Endothelial cell of umbilical vein (primary cell): ENCODE data around the gene VAPB. TPM values are rescaled to one million over a fixed set of nuclear protein-coding genes. Genes with fewer than 3 reads are reported as not detected.

ENCODE experiments used
- BruUV-seq: library from RNA; stranded (reverse); fragments of 400-500 nt; replicated peaks from 2 replicates; lab custom pipeline; 2021; lab: Mats Ljungman, UMichigan
- CTCF ChIA-PET: fragments of 300-600, 350-600 bp; sonication (Branson Sonifier 250); formaldehyde crosslinking; loops from one replicate; lab custom pipeline; 2021; ENCODE audit warnings: antibody characterized with exemption, inconsistent platforms; lab: Charles Lee
- POLR2A ChIA-PET: fragments of 300-600, 350-600 bp; sonication (Branson Sonifier 250); formaldehyde crosslinking; loops from one replicate; lab custom pipeline; 2021; ENCODE audit warnings: antibody characterized with exemption, inconsistent platforms; lab: Charles Lee
- DNase-seq: peaks from one replicate; pipeline ENCODE4 v3.0.0-alpha.2; 2011; ENCODE audit warnings: low read depth, low spot score
- FAIRE-seq: peaks from 2 replicates; lab custom pipeline; 2011; peaks lifted over from hg19 to GRCh38; lab: Jason Lieb, UNC
- H2AFZ ChIP-seq: 2 replicates; pipeline ENCODE4 v1.6.0; 2012; ENCODE audit warnings: low read depth, low read length, control low read depth, inconsistent platforms
- H3K27ac ChIP-seq: 2 replicates; pipeline ENCODE4 v1.5.1; 2011; ENCODE audit warnings: low read depth, mild to moderate bottlenecking, control low read depth, low read length, moderate library complexity; ENCODE audit not compliant: insufficient read depth
- H3K27me3 ChIP-seq, 2 experiments: 2 replicates each; pipeline versions ENCODE4 v1.6.0 to v1.6.1; 2011; ENCODE audit warnings: low read length in 2 of 2, mixed read lengths in 1 of 2; ENCODE audit not compliant: control insufficient read depth in 2 of 2, insufficient read depth in 2 of 2
- H3K36me3 ChIP-seq, 2 experiments: 2 replicates in 1 of 2; 3 replicates in 1 of 2; pipeline ENCODE4 v1.5.1; 2011; ENCODE audit warnings: low read length in 2 of 2, mild to moderate bottlenecking in 1 of 2, moderate library complexity in 1 of 2; ENCODE audit not compliant: control insufficient read depth in 2 of 2, insufficient read depth in 2 of 2; ENCODE audit errors: extremely low read depth in 1 of 2
- H3K4me1 ChIP-seq: 3 replicates; pipeline ENCODE4 v1.5.1; 2011; ENCODE audit warnings: mild to moderate bottlenecking, low read length; ENCODE audit not compliant: control insufficient read depth, insufficient read depth; ENCODE audit errors: extremely low read depth
- H3K4me2 ChIP-seq: 2 replicates; pipeline ENCODE4 v1.6.1; 2011; ENCODE audit warnings: low read length, control low read depth, mixed read lengths; ENCODE audit not compliant: insufficient read depth
- H3K4me3 ChIP-seq, 3 experiments: fragments of 200-600 bp in 1 of 3; sonication (generic), shearing (Covaris generic) in 1 of 3; replicated peaks in 1 of 3; 2 replicates each; pipeline ENCODE4 v1.5.1; 2011 to 2016; ENCODE audit warnings: control low read depth in 3 of 3, low read length in 3 of 3, mild to moderate bottlenecking in 2 of 3, inconsistent platforms in 1 of 3, low read depth in 1 of 3, moderate library complexity in 1 of 3; ENCODE audit not compliant: insufficient read depth in 1 of 3
- H3K79me2 ChIP-seq: 2 replicates; pipeline ENCODE4 v1.6.0; 2012; ENCODE audit warnings: low read length, inconsistent platforms; ENCODE audit not compliant: control insufficient read depth, insufficient read depth
- H3K9ac ChIP-seq: replicated peaks from 2 replicates; pipeline ENCODE3; 2011; ENCODE audit warnings: low read length, control low read depth; ENCODE audit not compliant: insufficient read depth; ENCODE audit errors: extremely low read depth
- H3K9me1 ChIP-seq: replicated peaks from 3 replicates; pipeline ENCODE4 v1.6.0; 2011; ENCODE audit warnings: mild to moderate bottlenecking, low read length; ENCODE audit not compliant: control insufficient read depth, insufficient read depth; ENCODE audit errors: extremely low read depth
- H3K9me3 ChIP-seq: replicated peaks from 2 replicates; pipeline ENCODE4 v1.5.1; 2012; ENCODE audit warnings: low read length, inconsistent platforms; ENCODE audit not compliant: control insufficient read depth, insufficient read depth
- H4K20me1 ChIP-seq: replicated peaks from 2 replicates; pipeline ENCODE3; 2011; ENCODE audit warnings: mild to moderate bottlenecking, low read length; ENCODE audit not compliant: control insufficient read depth, insufficient read depth; ENCODE audit errors: extremely low read depth
- FOS ChIP-seq: IDR thresholded peaks from 2 replicates; pipeline ENCODE4 v1.6.1; 2011; ENCODE audit warnings: mild to moderate bottlenecking, low read length, moderate library complexity, borderline replicate concordance; ENCODE audit not compliant: insufficient read depth
- MAX ChIP-seq: IDR thresholded peaks from 2 replicates; pipeline ENCODE4 v1.6.1; 2011; ENCODE audit not compliant: insufficient read depth, insufficient read length
- POLR2A ChIP-seq: IDR thresholded peaks from 2 replicates; pipeline ENCODE4 v1.6.1; 2012; ENCODE audit warnings: low read depth, mild to moderate bottlenecking, control low read depth, low read length
- POLR2AphosphoS5 ChIP-seq: IDR thresholded peaks from 2 replicates; pipeline ENCODE4 v1.6.1; 2012; ENCODE audit warnings: low read depth, mild to moderate bottlenecking, control low read depth, low read length, moderate library complexity; ENCODE audit not compliant: insufficient read depth
- dilution Hi-C: fragments of 300-500 bp; cut with MboI; formaldehyde crosslinking; loops from one replicate; pipeline ENCODE4 v1.15.0; 2019; ENCODE audit warnings: low sequenced_read_pairs; ENCODE audit not compliant: extremely low pct_ligation_motif_present
- intact Hi-C: fragments of 100-400 bp; cut with micrococcal nuclease; formaldehyde crosslinking; loops from one replicate; pipeline ENCODE4 v1.10.0; 2022
- polyA plus RNA-seq, 4 experiments: library from polyadenylated mRNA; depleted of rRNA in 3 of 4; stranded (reverse) in 3 of 4; unstranded in 1 of 4; fragments of >200 nt; gene quantifications; 2 replicates each; pipeline versions ENCODE4 v1.2.1 to v1.2.3, GENCODE V29; 2011 to 2012; ENCODE audit warnings: missing spikeins in 1 of 4
- total RNA-seq: library from RNA; stranded (reverse); gene quantifications from 2 replicates; pipeline ENCODE4 v1.2.3, GENCODE V29; 2021

The VAPB gene
- total and polyA plus RNA-seq, 2 donors (not counting 3 experiments of a cell fraction or from before 2014, with no cell fraction given) = 17.9 to 48.9 TPM

DNA sequence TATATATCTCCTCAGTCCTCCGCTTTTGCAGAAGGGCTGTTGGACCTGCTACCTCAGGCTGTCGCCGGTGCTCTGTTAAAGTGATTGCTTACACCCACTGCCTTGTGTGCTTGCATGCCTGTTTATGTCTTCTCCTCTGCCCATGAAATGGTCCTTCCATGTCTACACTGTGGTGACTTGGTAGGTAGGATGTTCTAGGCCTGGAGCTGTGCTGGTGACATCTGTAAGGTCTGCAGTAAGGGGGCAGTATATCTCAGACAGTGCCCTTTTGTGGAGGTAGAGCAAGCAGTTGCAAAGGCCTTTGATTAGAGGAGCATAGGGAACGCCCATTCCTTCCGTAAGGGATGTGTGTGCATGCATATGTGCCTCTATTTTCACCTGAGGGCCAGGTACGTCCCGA is 40.3 kb downstream of the VAPB start:
- no peak for TF ChIP-seq POLR2A
- CTCF ChIA-PET = interaction anchor here (1.3 kb wide), 1 partner anchor 19 kb away, joined by 3 read pairs; no protein-coding TSS in a partner anchor
- H2AFZ ChIP-seq = no peak overlapping the region
- intact Hi-C loops = no loop called here
- POLR2A ChIA-PET = interaction anchor here (0.7 kb wide), 1 partner anchor 276 kb away, joined by 3 read pairs; no protein-coding TSS in a partner anchor
- no peak overlapping the region for H3K4me3 ChIP-seq
- H3K36me3 ChIP-seq = no peaks in the 10 kb centered on the region
- no peak for DNase-seq
- no peaks in the 10 kb centered on the region for H3K9me3 ChIP-seq
- H3K9me1 ChIP-seq = no peaks in the 10 kb centered on the region
- H3K9ac ChIP-seq = no peak overlapping the region
- no peaks in the 10 kb centered on the region for H4K20me1 ChIP-seq
- dilution Hi-C loops = no loop called here
- peaks cover 83% of the 10 kb centered on the region for H3K79me2 ChIP-seq
- H3K4me1 ChIP-seq = peaks cover 4% of the 10 kb centered on the region
- no peak overlapping the region for H3K4me2 ChIP-seq
- no peak overlapping the region for H3K27ac ChIP-seq
- FAIRE-seq = no peak
- no peaks in the 10 kb centered on the region for H3K27me3 ChIP-seq
- BruUV-seq = no TSS peak

DNA sequence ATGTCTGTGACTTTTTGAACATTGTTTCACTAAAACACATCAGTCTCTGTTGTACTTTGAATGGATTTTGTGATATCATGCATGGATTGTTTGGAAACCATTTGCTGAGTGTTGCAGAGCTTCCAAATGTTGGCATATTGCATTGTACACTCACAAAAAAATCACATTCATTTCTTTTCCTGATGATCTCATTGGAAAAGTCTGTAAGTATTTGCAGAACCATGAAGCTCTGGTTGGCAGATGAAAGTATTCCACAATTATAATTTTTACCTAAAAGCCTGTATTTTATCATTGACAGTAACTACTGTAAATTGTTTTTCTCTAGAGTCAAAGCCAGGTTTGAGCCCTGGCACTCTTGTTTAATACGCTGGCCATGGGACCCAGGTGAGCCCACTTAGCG is 42.1 kb downstream of the VAPB start:
- H4K20me1 ChIP-seq = no peaks in the 10 kb centered on the region
- peaks cover 4% of the 10 kb centered on the region for H3K4me1 ChIP-seq
- H3K4me3 ChIP-seq = no peak overlapping the region
- BruUV-seq = no TSS peak
- dilution Hi-C loops = no loop called here
- FAIRE-seq (peak; percentile 50), DNase-seq (no peak)
- no peak overlapping the region for H3K4me2 ChIP-seq
- no peak overlapping the region for H3K27ac ChIP-seq
- H3K27me3 ChIP-seq = no peaks in the 10 kb centered on the region
- TF ChIP-seq POLR2AphosphoS5 = no peak
- TF ChIP-seq MAX = no peak
- TF ChIP-seq FOS = no peak
- ChIA-PET CTCF (no interaction called here), POLR2A (no interaction called here)
- H3K36me3 ChIP-seq = peaks cover 0 to 2% of the 10 kb centered on the region in 2 experiments
- intact Hi-C loops = no loop called here
- no peak overlapping the region for H2AFZ ChIP-seq
- peaks cover 87% of the 10 kb centered on the region for H3K79me2 ChIP-seq
- no peaks in the 10 kb centered on the region for H3K9me3 ChIP-seq
- no peak overlapping the region for H3K9ac ChIP-seq
- no peaks in the 10 kb centered on the region for H3K9me1 ChIP-seq
